Activated CD4-positive, alpha-beta T cell treated with anti-CD3 and anti-CD28 coated beads for 24 hours (primary cell): ENCODE results near the gene GLRA3.
"Not testable (repeated sequence)": the region's sequence is repeated elsewhere in the genome, so short reads cannot be mapped to it uniquely, and the experiment has no call there.

Experiments used
- DNase-seq, 2 donors: peaks; one replicate each; pipeline ENCODE4 v3.0.0-alpha.2; 2020; ENCODE audit warnings: low read depth in 2 of 2

The GLRA3 gene

GRCh38 chr4:174663216-174663615, 165.8 kb downstream of the GLRA3 start:
- DNase-seq: no peak

GRCh38 chr4:174658246-174658645, 170.8 kb downstream of the GLRA3 start:
- no peak for DNase-seq

DNA sequence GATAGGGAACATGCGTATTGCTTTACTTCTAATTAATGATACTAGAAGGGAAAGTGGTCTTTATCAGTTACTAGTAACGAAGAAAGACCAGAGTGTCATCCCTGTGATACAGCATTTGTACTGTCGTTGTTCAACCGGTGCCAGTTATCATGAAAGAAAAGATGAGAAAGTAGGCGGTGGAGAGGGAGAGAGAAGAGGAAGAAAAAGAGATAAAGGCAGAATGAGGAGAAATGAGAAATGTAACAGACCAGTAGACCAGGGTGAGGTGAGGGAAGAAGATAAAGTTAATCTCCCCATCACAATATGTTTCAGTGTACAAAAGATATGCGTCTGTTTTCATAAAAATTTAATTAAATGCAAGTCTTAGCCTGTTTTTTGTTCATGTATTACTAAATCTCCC, 171.6 kb downstream of the GLRA3 start:
- DNase-seq: no peak

DNA sequence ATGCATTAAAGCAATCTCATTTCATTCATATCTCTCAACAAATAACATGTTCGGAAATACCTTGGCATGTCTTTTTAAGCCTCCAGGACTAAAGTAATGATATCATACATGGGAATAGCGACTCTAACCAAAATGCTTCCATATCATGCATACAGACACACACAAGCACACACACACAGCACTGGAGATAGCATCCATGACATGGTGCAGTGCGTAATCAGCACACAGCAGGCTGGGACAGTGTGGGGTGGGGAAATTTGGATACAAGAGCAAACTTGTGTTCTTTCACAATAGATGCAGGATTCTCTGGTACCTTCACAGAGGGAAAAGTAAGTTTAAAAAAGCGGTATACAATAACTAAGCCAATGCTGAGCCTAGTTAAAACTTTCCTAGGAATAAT, 174.4 kb downstream of the GLRA3 start:
- DNase-seq: no peak

DNA sequence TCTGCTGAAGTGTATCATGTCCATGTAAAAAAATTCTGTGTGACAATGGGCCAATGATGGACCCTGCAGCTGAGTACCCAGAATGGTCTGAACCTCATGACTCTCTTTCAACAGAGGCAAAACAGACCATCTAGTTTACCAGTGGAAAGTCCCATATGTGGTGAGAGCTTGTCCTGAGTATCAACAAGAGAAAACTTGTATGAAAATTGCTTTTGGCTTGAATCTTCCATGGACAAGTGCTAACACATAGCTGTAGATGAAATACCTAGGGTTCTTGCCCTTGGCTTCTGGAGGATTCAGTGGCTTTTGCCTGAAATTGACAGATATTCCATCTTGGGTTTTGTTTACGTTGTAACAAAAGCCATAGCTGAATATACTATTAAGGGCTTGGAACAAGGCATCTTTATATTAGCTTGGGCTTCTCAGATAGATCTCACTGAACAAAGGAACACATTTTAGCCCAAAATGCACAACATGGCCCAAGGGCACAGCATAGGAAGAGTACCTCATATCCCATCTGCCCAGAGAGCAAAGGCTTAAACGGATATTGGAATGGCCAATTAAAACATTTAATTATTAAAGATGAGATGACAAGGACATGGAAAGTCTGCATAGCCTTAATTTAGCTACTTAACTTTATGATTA, 178.2 kb downstream of the GLRA3 start:
- no peak for DNase-seq

DNA sequence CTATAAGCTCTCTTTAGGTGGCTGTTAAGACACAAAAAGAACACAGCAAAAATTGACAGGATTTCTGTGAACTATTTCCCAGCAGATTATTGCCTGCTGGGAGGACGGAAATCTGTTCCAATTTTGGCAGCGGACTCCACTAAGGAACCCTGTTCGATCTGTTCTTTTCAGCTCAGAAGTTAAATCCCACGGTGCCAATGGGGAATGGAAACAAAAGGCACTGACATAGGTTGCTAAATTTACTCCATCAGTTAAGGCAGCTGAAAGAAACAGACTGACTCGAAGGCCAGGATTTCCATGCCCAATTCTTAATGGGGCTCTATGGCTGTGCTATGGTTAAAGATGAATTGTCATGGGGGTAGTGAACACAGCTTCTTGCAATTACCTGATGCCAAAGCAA, 180.2 kb downstream of the GLRA3 start:
- no peak for DNase-seq

- DNase-seq: no peak
These were observed 182.7 kb downstream of the GLRA3 start for GRCh38 chr4:174646326-174646725.

- DNase-seq: no peak
These were observed 188.9 kb downstream of the GLRA3 start for GRCh38 chr4:174640146-174640545.

DNA sequence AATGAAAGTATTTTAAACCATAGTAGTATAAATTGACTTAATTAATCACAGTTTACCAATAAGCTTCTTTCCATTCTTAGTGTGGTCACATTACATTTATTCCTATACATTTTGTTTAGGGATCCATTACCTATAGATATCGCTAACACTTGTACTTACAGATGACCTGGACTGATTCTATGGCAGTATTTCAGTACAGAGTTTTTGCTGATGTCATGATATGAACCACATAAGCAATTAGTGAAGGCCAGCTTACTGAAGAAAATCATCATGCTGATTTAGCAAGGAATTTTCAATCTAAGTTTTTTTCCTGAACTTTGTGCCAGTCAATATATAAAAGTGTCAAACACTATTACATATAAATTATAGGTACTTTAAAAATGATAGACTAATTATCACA, 193.3 kb downstream of the GLRA3 start:
- no peak for DNase-seq

- no peak for DNase-seq
These were observed 195.6 kb downstream of the GLRA3 start for GRCh38 chr4:174633399-174633798.

GRCh38 chr4:174631901-174632758, 196.9 kb downstream of the GLRA3 start:
- DNase-seq: no peak

- DNase-seq: not testable (repeated sequence)
These were observed 199.1 kb downstream of the GLRA3 start for GRCh38 chr4:174629907-174630450.

GRCh38 chr4:174629265-174629664, 199.8 kb downstream of the GLRA3 start:
- DNase-seq: no peak

DNA sequence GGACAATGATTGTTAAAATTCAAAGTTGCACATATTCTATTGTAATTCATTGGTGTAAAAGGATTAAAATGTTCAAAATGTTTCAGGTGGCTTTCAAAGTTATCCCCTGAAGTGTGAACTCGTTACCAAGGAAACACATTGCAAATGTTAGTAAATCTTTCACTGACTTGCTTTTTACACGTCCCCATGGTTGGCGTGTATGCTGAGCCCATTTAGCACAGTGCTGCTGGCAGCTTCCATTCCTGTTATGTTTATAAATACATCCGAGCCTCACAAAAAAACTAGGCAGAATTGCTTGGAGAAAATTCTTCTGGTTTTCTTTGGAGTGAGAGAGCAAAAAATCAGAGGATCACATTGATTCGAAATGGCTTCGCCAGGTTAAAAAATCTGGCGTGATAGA, 200.9 kb downstream of the GLRA3 start:
- DNase-seq: no peak

DNA sequence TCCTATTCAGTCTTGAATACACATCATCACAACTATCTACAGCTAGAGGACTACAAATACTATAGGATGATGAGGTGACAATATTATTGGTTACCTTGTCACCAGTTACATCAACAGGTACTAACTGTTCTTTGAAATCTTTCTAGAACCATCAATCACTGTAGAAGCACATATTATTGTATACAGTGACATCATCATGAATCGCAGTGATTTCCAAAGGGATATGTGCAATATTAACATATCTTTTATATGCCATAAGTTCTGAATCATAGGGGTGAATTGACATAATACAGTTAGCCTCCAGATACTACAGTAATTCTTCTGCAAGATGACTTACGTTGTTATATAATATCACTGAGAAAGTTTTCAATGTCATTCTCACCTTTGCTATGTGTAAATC, 201.6 kb downstream of the GLRA3 start:
- DNase-seq: no peak

DNA sequence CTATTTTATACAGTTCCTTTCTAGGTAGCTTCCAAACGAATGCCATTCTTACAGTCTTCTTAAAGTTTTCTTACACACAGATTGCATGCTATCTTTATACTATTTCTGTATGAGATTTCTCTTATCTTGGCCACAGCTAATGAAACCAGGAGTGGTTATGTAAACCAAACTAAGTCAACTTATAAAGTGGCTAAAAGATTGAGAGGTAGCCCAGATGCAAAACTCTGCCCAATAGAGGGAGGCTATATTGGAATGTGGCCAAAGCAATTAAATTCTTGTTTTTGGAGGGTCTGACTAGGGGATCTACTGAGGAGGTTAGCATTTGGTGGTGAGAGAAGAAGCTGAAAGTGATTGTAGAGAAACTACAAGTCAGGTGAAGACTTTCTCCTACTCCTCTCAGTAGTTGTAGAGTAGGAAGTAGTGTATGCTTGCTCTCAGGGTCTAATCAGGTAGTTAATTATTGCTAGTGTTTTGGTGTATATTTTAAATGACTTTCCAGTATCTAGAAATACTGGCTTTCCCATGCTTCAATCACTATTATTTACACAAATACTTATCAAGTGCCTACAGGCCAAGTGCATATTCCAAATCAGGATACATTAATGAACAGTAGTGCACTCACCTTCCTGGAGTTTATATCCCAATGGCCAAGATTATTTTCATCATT, 202.6 kb downstream of the GLRA3 start:
- no peak for DNase-seq

DNA sequence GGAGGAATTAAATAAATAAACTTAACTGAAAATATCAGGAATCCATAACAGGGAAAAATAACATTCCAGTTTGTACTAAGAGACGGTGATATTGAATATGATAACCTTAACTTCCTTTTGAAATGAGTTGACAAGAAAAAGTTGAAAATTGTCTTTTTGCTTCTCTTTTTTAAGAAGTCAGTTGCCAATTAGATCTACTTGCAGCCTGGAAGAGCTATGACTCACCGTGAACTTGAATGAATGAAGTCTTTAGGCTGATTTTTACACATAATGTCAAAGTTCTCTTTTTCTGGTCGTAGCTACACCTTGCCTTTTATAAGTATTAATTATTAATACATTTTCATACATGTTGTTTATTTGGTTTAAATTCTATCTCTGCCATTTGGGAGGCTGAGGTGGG, 212.4 kb downstream of the GLRA3 start:
- DNase-seq: no peak

DNA sequence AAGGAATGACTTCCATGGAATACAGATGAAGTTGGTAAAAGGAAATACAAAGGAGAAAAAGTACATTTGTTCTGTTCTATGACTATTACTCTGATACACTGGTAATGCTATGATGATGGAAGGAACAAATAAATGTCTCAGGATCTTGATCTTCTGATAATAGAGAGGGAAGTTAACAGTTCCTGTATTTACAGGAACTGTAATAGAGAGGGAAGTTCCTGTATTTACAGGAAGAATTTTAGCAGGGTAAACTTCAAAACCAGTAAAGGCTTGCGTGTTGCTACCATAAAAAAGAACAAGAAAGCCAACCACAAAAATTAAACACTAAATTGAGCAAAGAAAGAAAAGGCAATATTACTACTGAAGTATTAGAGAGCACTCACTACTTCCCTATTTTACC, 215.1 kb downstream of the GLRA3 start:
- DNase-seq: no peak

DNA sequence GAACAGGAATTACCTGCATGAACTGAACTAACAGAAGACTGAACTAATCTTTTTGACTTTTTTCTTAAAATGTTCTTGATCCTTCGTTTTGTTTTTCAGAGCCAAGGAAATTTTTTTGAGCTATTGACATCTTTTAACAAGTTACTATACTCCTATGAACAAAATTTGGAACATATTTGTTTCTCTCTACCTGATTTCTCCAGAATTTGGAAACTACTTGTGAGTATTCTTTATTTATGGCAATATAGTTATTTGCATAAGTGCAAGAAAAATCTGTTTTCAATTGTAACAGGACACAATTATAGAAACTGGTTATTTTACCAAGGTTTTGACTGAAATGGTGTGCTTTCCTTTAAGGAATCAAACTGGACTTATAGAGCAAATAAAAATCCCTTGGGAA, 217.3 kb downstream of the GLRA3 start:
- DNase-seq: no peak

GRCh38 chr4:174607792-174608191, 221.3 kb downstream of the GLRA3 start:
- no peak for DNase-seq

DNA sequence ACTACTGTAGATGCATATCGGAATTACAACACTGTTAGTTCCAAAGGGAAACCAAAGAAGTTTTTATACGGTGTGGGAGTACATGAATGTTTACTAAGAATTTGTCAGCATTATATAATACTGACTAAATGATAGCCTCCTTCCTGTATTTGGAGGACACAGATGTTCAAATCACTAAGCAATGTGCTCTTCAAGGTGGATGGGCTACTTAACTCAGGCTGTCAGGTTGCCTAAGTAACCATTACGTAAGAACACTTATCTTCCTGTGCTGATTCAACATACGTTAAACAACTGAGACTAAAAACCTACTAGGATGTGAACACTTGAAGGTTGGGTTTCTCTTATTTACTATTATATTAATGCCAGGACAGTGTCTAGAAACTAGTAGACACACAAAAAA, 224.8 kb downstream of the GLRA3 start:
- no peak for DNase-seq

GRCh38 chr4:174600391-174600790, 228.7 kb downstream of the GLRA3 start:
- DNase-seq: no peak

DNA sequence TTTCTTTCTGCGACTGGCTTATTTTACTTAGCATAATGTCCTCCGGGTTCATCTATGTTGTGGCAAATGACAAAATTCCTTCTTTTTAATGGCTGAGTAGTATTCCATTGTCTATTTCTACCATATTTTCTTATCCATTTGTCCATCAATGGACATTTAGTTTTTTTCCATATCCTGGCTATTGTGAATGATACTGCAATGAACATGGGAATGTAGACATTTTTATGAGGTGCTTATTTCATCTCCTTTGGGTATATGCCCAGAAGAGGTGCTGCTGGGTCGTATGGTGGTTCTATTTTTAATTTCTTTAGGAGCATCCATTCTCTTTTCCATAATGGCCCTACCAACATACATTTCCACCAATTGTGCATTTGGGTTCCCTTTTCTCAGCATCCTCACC, 230.2 kb downstream of the GLRA3 start:
- no peak for DNase-seq
